H9 (cell line): ENCODE results near the gene TRIO. TPM values are rescaled to one million over a fixed set of nuclear protein-coding genes. Genes with fewer than 3 reads are reported as not detected.

Experiments
- DNase-seq: peaks from one replicate; pipeline ENCODE4 v3.0.0-alpha.2; 2017
- H2AFZ ChIP-seq: one replicate; pipeline ENCODE4 v1.6.1; 2013; ENCODE audit warnings: mild to moderate bottlenecking, low read length, control low read depth, moderate library complexity
- H2AK5ac ChIP-seq: 2 replicates; pipeline ENCODE4 v1.6.1; 2013; ENCODE audit warnings: low read length, control low read depth, mixed read lengths; ENCODE audit not compliant: insufficient read length
- H2BK120ac ChIP-seq: one replicate; pipeline ENCODE4 v1.6.1; 2013; ENCODE audit warnings: low read depth, mild to moderate bottlenecking, low read length, control low read depth, inconsistent platforms; ENCODE audit not compliant: poor library complexity, severe bottlenecking
- H2BK12ac ChIP-seq: 2 replicates; pipeline ENCODE4 v1.6.1; 2013; ENCODE audit warnings: low read length, control low read depth, mixed read lengths, low read depth; ENCODE audit not compliant: insufficient read length
- H2BK15ac ChIP-seq: 2 replicates; pipeline ENCODE4 v1.6.1; 2013; ENCODE audit warnings: low read depth, low read length, control low read depth
- H2BK20ac ChIP-seq: one replicate; pipeline ENCODE4 v1.6.1; 2013; ENCODE audit warnings: low read depth, mild to moderate bottlenecking, low read length, control low read depth, inconsistent platforms; ENCODE audit not compliant: poor library complexity, severe bottlenecking
- H2BK5ac ChIP-seq: 2 replicates; pipeline ENCODE4 v1.6.1; 2013; ENCODE audit warnings: low read length, control low read depth, mixed read lengths; ENCODE audit not compliant: insufficient read length
- H3K14ac ChIP-seq: 2 replicates; pipeline ENCODE4 v1.6.1; 2013; ENCODE audit warnings: low read length, control low read depth; ENCODE audit not compliant: insufficient read depth
- H3K18ac ChIP-seq: 2 replicates; pipeline ENCODE4 v1.6.1; 2013; ENCODE audit warnings: low read depth, mild to moderate bottlenecking, mixed read lengths, low read length, control low read depth; ENCODE audit not compliant: insufficient read length
- H3K23ac ChIP-seq: 2 replicates; pipeline ENCODE4 v1.6.1; 2013; ENCODE audit warnings: low read length, control low read depth, mixed read lengths, low read depth; ENCODE audit not compliant: insufficient read length
- H3K23me2 ChIP-seq: 2 replicates; pipeline ENCODE4 v1.6.1; 2013; ENCODE audit warnings: low read depth, mild to moderate bottlenecking, mixed read lengths, low read length, control low read depth; ENCODE audit not compliant: insufficient read length, poor library complexity, severe bottlenecking
- H3K27ac ChIP-seq: 2 replicates; pipeline ENCODE4 v1.5.1; 2013; ENCODE audit warnings: low read length, control low read depth, mixed read lengths, low read depth; ENCODE audit not compliant: insufficient read length
- H3K27me3 ChIP-seq: 2 replicates; pipeline ENCODE4 v1.6.1; 2013; ENCODE audit warnings: low read length, control low read depth, inconsistent platforms; ENCODE audit not compliant: insufficient read depth
- H3K4ac ChIP-seq: 2 replicates; pipeline ENCODE4 v1.6.1; 2013; ENCODE audit warnings: low read depth, mild to moderate bottlenecking, control low read depth, inconsistent platforms, low read length, moderate library complexity
- H3K4me1 ChIP-seq: 2 replicates; pipeline ENCODE4 v1.6.1; 2013; ENCODE audit warnings: low read length, control low read depth, inconsistent platforms; ENCODE audit not compliant: insufficient read depth
- H3K4me2 ChIP-seq: 2 replicates; pipeline ENCODE4 v1.6.1; 2013; ENCODE audit warnings: low read length, control low read depth, mixed read lengths; ENCODE audit not compliant: insufficient read length, insufficient read depth
- H3K56ac ChIP-seq: 2 replicates; pipeline ENCODE4 v1.6.1; 2013; ENCODE audit warnings: low read depth, mild to moderate bottlenecking, mixed read lengths, low read length, control low read depth; ENCODE audit not compliant: insufficient read length
- H3K79me1 ChIP-seq: 2 replicates; pipeline ENCODE4 v1.6.1; 2013; ENCODE audit warnings: low read depth, mild to moderate bottlenecking, moderate library complexity, low read length, control low read depth, inconsistent platforms; ENCODE audit not compliant: insufficient read depth, poor library complexity, severe bottlenecking
- H3K79me2 ChIP-seq: 2 replicates; pipeline ENCODE4 v1.6.1; 2013; ENCODE audit warnings: low read length, control low read depth, inconsistent platforms; ENCODE audit not compliant: insufficient read depth
- H3K9ac ChIP-seq: 2 replicates; pipeline ENCODE4 v1.6.1; 2013; ENCODE audit warnings: low read length, control low read depth, mixed read lengths; ENCODE audit not compliant: insufficient read length; ENCODE audit errors: extremely low read depth
- H3K9me3 ChIP-seq: one replicate; pipeline ENCODE4 v1.6.1; 2013; ENCODE audit warnings: low read depth, low read length, inconsistent platforms; ENCODE audit not compliant: control insufficient read depth
- H3T11ph ChIP-seq: one replicate; pipeline ENCODE4 v1.6.1; 2013; ENCODE audit warnings: mild to moderate bottlenecking, low read length, control low read depth, inconsistent platforms
- H4K20me1 ChIP-seq: one replicate; pipeline ENCODE4 v1.6.1; 2013; ENCODE audit not compliant: control insufficient read depth, insufficient read length, insufficient read depth
- H4K5ac ChIP-seq: 2 replicates; pipeline ENCODE4 v1.6.1; 2013; ENCODE audit warnings: low read depth, mild to moderate bottlenecking, mixed read lengths, low read length, control low read depth; ENCODE audit not compliant: insufficient read length
- H4K8ac ChIP-seq: replicated peaks from 2 replicates; pipeline ENCODE4 v1.6.1; 2013; ENCODE audit warnings: low read length, control low read depth, mixed read lengths, low read depth; ENCODE audit not compliant: insufficient read length
- H4K91ac ChIP-seq: 2 replicates; pipeline ENCODE4 v1.6.1; 2013; ENCODE audit warnings: low read depth, mild to moderate bottlenecking, moderate library complexity, mixed read lengths, low read length, control low read depth; ENCODE audit not compliant: insufficient read length
- H3K27ac Mint-ChIP-seq, 3 experiments: 2 replicates in 2 of 3; 3 replicates in 1 of 3; pipeline ENCODE4 v1.8.0; 2020 to 2021; ENCODE audit warnings: mixed read lengths in 3 of 3, mild to moderate bottlenecking in 1 of 3, moderate library complexity in 1 of 3
- H3K27me3 Mint-ChIP-seq: 2 replicates; pipeline ENCODE4 v1.8.0; 2021; ENCODE audit warnings: low read depth, mild to moderate bottlenecking, moderate library complexity, mixed read lengths
- H3K36me3 Mint-ChIP-seq, 3 experiments: 2 replicates in 2 of 3; 3 replicates in 1 of 3; pipeline ENCODE4 v1.8.0; 2020 to 2021; ENCODE audit warnings: low read depth in 3 of 3, mixed read lengths in 3 of 3; ENCODE audit not compliant: insufficient read depth in 1 of 3
- H3K4me1 Mint-ChIP-seq, 2 experiments: 2 replicates each; pipeline ENCODE4 v1.8.0; 2020; ENCODE audit warnings: mixed read lengths in 2 of 2
- H3K4me3 Mint-ChIP-seq, 2 experiments: 2 replicates in 1 of 2; 3 replicates in 1 of 2; pipeline ENCODE4 v1.8.0; 2020 to 2021; ENCODE audit warnings: mild to moderate bottlenecking in 2 of 2, mixed read lengths in 2 of 2, moderate library complexity in 1 of 2
- H3K9me3 Mint-ChIP-seq, 2 experiments: 2 replicates in 1 of 2; 3 replicates in 1 of 2; pipeline ENCODE4 v1.8.0; 2020; ENCODE audit warnings: mild to moderate bottlenecking in 2 of 2, mixed read lengths in 2 of 2, moderate library complexity in 1 of 2
- WGBS: extraction: QIAGEN DNeasy Blood & Tissue Kit; methylation state at CpG from one replicate; pipeline ENCODE4 v1.1.7; 2013; ENCODE audit warnings: missing lambda C conversion rate, low lambda C conversion rate, mixed read lengths; ENCODE audit not compliant: insufficient read length; ENCODE audit errors: extremely low coverage; 5-methylcytosine and 5-hydroxymethylcytosine counted together
- total RNA-seq: library from RNA; stranded (reverse); gene quantifications from 2 replicates; pipeline ENCODE4 v1.2.1, GENCODE V29; 2021
- TF ChIP-seq, protein P1 (sequence below): fragments of 200-600 bp; sonication (generic); conservative IDR thresholded peaks from 3 replicates; pipeline ENCODE4 v1.8.0; 2021; ENCODE audit warnings: antibody characterized with exemption, mild to moderate bottlenecking

The TRIO gene
- total RNA-seq, 1 experiment from 2014 or later: 87.8 TPM

DNA sequence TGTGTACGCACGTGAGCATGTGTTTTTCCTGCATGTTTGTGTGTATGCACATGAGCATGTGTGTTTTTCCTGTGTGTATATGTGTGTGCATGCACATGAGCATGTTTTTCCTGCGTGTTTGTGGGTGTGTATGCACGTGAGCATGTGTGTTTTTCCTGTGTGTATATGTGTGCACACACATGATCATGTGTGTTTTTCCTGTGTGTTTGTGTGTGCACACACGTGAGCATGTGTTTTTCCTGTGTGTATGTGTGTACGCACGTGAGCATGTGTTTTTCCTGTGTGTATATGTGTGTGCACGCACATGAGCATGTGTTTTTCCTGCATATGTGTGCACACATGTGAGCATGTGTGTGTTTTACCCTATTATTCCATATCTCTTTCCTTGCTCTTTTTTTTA is 205.9 kb downstream of the TRIO start:
- Histone ChIP-seq H2AK5ac (no peak overlapping the region), H2BK15ac (no peak overlapping the region), H2BK120ac (no peak overlapping the region), H2BK12ac (no peak overlapping the region), H3K79me1 (no peaks in the 10 kb centered on the region), H4K8ac (peak overlapping the region; percentile 27), H3K23ac (no peak overlapping the region), H4K5ac (no peak overlapping the region), H4K91ac (no peak overlapping the region), H3K27me3 (no peaks in the 10 kb centered on the region), H3K27ac (no peak overlapping the region), H3K4me1 (no peaks in the 10 kb centered on the region), H3K9me3 (no peaks in the 10 kb centered on the region), H3K9ac (no peak overlapping the region), H3K4me2 (no peak overlapping the region), H3K4ac (no peak overlapping the region), H2AFZ (no peak overlapping the region), H4K20me1 (no peaks in the 10 kb centered on the region), H3K79me2 (no peaks in the 10 kb centered on the region), H2BK5ac (no peak overlapping the region), H3K14ac (no peak overlapping the region), H3K18ac (no peak overlapping the region), H2BK20ac (no peak overlapping the region), H3T11ph (no peak overlapping the region), H3K56ac (no peak overlapping the region), H3K23me2 (no peaks in the 10 kb centered on the region)
- Mint-ChIP-seq H3K36me3 (peaks cover 15 to 34% (median 33%) of the 10 kb centered on the region in 3 experiments), H3K9me3 (peaks cover 4 to 5% of the 10 kb centered on the region in 2 experiments; a peak in 3 of 5 replicates), H3K27ac (peak overlapping the region in 2 of 3 experiments; percentile 61 to 71; a peak in 4 of 7 replicates), H3K27me3 (peaks cover 3% of the 10 kb centered on the region; the same call in 1 of the 2 replicates), H3K4me3 (no peak overlapping the region), H3K4me1 (peaks cover 10 to 12% of the 10 kb centered on the region in 2 experiments)
- TF ChIP-seq, protein P1, sequence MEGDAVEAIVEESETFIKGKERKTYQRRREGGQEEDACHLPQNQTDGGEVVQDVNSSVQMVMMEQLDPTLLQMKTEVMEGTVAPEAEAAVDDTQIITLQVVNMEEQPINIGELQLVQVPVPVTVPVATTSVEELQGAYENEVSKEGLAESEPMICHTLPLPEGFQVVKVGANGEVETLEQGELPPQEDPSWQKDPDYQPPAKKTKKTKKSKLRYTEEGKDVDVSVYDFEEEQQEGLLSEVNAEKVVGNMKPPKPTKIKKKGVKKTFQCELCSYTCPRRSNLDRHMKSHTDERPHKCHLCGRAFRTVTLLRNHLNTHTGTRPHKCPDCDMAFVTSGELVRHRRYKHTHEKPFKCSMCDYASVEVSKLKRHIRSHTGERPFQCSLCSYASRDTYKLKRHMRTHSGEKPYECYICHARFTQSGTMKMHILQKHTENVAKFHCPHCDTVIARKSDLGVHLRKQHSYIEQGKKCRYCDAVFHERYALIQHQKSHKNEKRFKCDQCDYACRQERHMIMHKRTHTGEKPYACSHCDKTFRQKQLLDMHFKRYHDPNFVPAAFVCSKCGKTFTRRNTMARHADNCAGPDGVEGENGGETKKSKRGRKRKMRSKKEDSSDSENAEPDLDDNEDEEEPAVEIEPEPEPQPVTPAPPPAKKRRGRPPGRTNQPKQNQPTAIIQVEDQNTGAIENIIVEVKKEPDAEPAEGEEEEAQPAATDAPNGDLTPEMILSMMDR: no peak
- DNase-seq: no peak
- no CpG with 5 or more reads among the region's 8 CpGs for WGBS
